GM21360 (cell line): ENCODE data around the gene BSDC1.
"Not testable (repeated sequence)": the region's sequence is repeated elsewhere in the genome, so short reads cannot be mapped to it uniquely, and the experiment has no call there.

Experiments
- ATAC-seq: cut with Tn5 transposase; IDR thresholded peaks from one replicate; pipeline ENCODE4 v1.9.1; 2021; ENCODE audit warnings: mild to moderate bottlenecking, moderate library complexity; ENCODE audit not compliant: unreplicated experiment

Gene BSDC1

GRCh38 chr1:32394141-32394889 lies at the start of gene BSDC1:
Gene BSDC1, minus strand, starts transcription at chr1:32394441. Its CDS starts 27 bp downstream, at chr1:32394414.
- peak; percentile 94 for ATAC-seq

- not testable (repeated sequence) for ATAC-seq
Observed at GRCh38 chr1:32441467-32441866, 47.2 kb upstream of the BSDC1 start.

- not testable (repeated sequence) for ATAC-seq
Observed at GRCh38 chr1:32438777-32439176, 44.5 kb upstream of the BSDC1 start.

GRCh38 chr1:32438136-32438535 lies 43.9 kb upstream of the BSDC1 start:
- ATAC-seq, result no peak

- no peak for ATAC-seq
Observed at GRCh38 chr1:32431736-32432400, 37.6 kb upstream of the BSDC1 start.

- ATAC-seq, result no peak
Observed at GRCh38 chr1:32427264-32427963, 33.2 kb upstream of the BSDC1 start.

GRCh38 chr1:32426489-32427255 lies 32.4 kb upstream of the BSDC1 start:
- no peak for ATAC-seq

- ATAC-seq, result no peak
Observed at GRCh38 chr1:32421775-32422174, 27.5 kb upstream of the BSDC1 start.

GRCh38 chr1:32414186-32414886 lies 20.1 kb upstream of the BSDC1 start:
- no peak for ATAC-seq

GRCh38 chr1:32413507-32414185 lies 19.4 kb upstream of the BSDC1 start:
- ATAC-seq, result no peak

GRCh38 chr1:32411261-32411660 lies 17.0 kb upstream of the BSDC1 start:
- ATAC-seq, result no peak

- no peak for ATAC-seq
Observed at GRCh38 chr1:32406629-32407111, 12.4 kb upstream of the BSDC1 start.

GRCh38 chr1:32405672-32406467 lies 11.6 kb upstream of the BSDC1 start:
- ATAC-seq, result no peak

GRCh38 chr1:32404946-32405345 lies 10.7 kb upstream of the BSDC1 start:
- ATAC-seq, result no peak

GRCh38 chr1:32400876-32401631 lies 6.8 kb upstream of the BSDC1 start:
- no peak for ATAC-seq

GRCh38 chr1:32399843-32400242 lies 5.6 kb upstream of the BSDC1 start:
- no peak for ATAC-seq

GRCh38 chr1:32398401-32398800 lies 4.2 kb upstream of the BSDC1 start:
- no peak for ATAC-seq

GRCh38 chr1:32396524-32396923 lies 2.3 kb upstream of the BSDC1 start:
- not testable (repeated sequence) for ATAC-seq
